Measurements from ENCODE around the gene CATSPERE. TPM values are rescaled to one million over a fixed set of nuclear protein-coding genes. Genes with fewer than 3 reads are reported as not detected.
"Not testable (repeated sequence)": the region's sequence is repeated elsewhere in the genome, so short reads cannot be mapped to it uniquely, and the experiment has no call there.

The CATSPERE gene
- total and polyA plus RNA-seq, 10 donors: 0.50 to 4.0 (median 1.1) TPM

DNA sequence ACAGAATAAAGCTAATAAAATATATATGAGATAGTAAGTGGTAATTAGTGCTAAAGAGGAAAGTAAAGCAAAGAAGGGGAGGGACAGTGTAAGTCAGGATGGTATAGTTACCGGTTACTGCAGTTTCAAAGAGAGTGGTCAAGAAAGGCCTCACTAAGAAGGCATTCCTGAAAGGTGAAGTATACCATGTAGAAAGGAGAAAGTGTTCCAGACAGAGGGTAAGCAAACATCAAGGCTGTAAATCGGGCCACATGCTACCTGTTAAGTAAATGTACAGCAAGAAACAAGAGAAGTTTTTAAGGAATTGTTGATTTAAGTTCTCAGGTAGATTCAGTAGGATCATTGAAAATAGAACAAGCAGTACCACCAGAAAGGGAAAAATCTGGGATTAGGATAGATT is 201.5 kb downstream of the CATSPERE start:
- Histone ChIP-seq H3K36me3 (peaks cover 0 to 28% (median 5%) of the 10 kb centered on the region in 6 donors), H3K4me1 (peaks cover 4 to 58% (median 26%) of the 10 kb centered on the region in 6 donors), H3K27ac (no peak overlapping the region), H3K9me3 (peaks cover 0 to 9% (median 0%) of the 10 kb centered on the region in 8 donors), H3K4me3 (no peak overlapping the region), H3K27me3 (replicated peaks in 1 of 7) (no peaks in the 10 kb centered on the region)
- intact Hi-C loops (cut with DNase I; ENCODE audit: low total_unique reads): no loop called here
- DNase-seq: no peak
- no peak for TF ChIP-seq POLR2AphosphoS5 (IDR thresholded peaks at IDR 0.05)
- TF ChIP-seq, protein P1, sequence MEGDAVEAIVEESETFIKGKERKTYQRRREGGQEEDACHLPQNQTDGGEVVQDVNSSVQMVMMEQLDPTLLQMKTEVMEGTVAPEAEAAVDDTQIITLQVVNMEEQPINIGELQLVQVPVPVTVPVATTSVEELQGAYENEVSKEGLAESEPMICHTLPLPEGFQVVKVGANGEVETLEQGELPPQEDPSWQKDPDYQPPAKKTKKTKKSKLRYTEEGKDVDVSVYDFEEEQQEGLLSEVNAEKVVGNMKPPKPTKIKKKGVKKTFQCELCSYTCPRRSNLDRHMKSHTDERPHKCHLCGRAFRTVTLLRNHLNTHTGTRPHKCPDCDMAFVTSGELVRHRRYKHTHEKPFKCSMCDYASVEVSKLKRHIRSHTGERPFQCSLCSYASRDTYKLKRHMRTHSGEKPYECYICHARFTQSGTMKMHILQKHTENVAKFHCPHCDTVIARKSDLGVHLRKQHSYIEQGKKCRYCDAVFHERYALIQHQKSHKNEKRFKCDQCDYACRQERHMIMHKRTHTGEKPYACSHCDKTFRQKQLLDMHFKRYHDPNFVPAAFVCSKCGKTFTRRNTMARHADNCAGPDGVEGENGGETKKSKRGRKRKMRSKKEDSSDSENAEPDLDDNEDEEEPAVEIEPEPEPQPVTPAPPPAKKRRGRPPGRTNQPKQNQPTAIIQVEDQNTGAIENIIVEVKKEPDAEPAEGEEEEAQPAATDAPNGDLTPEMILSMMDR (IDR thresholded peaks at IDR 0.05 in 8 of 11, conservative IDR thresholded peaks at IDR 0.05 in 3 of 11): no peak
- no peak for TF ChIP-seq POLR2A (IDR thresholded peaks at IDR 0.05)
- 80 to 92% (median 90%) methylated on average over 2 of the region's 2 CpGs for WGBS, 5 donors

DNA sequence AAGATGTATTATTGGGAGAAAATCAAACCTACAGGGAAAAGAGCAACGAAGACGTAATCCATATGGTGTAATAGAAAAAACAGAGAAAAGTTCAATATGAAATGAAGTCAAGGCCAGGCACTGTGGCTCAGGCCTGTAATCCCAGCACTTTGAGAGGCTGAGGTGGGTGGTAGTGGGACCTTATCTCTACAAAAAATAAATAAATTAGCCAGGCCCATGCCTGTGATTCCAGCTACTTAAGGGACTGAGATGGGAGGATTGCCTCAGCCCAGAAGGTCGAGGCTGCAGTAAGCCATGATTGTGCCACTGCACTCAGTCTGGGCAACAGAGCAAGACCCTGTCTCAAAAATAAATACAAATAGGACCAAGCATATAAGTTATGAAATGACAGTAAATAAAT is 203.3 kb downstream of the CATSPERE start:
- Histone ChIP-seq H3K27me3 (replicated peaks in 1 of 7) (no peaks in the 10 kb centered on the region), H3K27ac (no peak overlapping the region), H3K4me1 (peaks cover 4 to 48% (median 24%) of the 10 kb centered on the region in 6 donors), H3K4me3 (no peak overlapping the region), H3K36me3 (peaks cover 0 to 22% (median 3%) of the 10 kb centered on the region in 6 donors), H3K9me3 (peaks cover 0 to 9% (median 0%) of the 10 kb centered on the region in 8 donors)
- 85 to 95% (median 86%) methylated on average over 3 of the region's 3 CpGs for WGBS, 5 donors
- TF ChIP-seq POLR2AphosphoS5 (IDR thresholded peaks at IDR 0.05) (no peak), POLR2A (IDR thresholded peaks at IDR 0.05) (no peak)
- TF ChIP-seq, protein P1 (IDR thresholded peaks at IDR 0.05 in 8 of 11, conservative IDR thresholded peaks at IDR 0.05 in 3 of 11): no peak
- DNase-seq: no peak
- intact Hi-C loops (cut with DNase I; ENCODE audit: low total_unique reads): no loop called here

DNA sequence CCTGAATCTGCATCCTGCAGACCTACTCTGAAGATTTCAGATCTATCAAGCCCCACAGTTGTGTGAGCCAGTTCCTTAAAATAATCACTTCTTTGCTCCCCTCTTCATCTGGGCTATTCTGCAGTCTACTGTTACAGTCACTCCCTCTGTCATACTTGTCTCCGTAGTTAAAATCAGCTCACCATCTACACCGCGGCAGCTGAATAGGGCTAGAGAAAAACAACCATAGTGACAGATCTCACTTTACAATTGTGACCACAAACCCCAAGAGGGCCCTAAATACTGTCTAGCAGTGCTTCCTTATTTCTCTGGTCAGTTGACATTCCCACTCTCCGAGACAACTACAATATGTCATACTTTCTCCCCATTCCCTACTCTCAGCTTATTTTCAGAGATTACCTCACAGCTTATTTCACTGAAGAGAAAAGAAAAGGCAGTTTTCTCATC is 204.7 kb downstream of the CATSPERE start:
- DNase-seq: no peak
- TF ChIP-seq POLR2A (IDR thresholded peaks at IDR 0.05) (no peak), POLR2AphosphoS5 (IDR thresholded peaks at IDR 0.05) (no peak)
- TF ChIP-seq, protein P1 (IDR thresholded peaks at IDR 0.05 in 8 of 11, conservative IDR thresholded peaks at IDR 0.05 in 3 of 11): no peak
- 14 to 40% (median 23%) methylated on average over 4 of the region's 4 CpGs for WGBS, 5 donors
- no peak overlapping the region for H3K4me3 ChIP-seq
- peaks cover 0 to 18% (median 0%) of the 10 kb centered on the region in 6 donors for H3K36me3 ChIP-seq
- H3K27ac ChIP-seq: no peak overlapping the region
- peaks cover 4 to 48% (median 24%) of the 10 kb centered on the region in 6 donors for H3K4me1 ChIP-seq
- peaks cover 0 to 7% (median 0%) of the 10 kb centered on the region in 8 donors for H3K9me3 ChIP-seq
- intact Hi-C loops (cut with DNase I; ENCODE audit: low total_unique reads): no loop called here
- no peaks in the 10 kb centered on the region for H3K27me3 ChIP-seq (replicated peaks in 1 of 7)

DNA sequence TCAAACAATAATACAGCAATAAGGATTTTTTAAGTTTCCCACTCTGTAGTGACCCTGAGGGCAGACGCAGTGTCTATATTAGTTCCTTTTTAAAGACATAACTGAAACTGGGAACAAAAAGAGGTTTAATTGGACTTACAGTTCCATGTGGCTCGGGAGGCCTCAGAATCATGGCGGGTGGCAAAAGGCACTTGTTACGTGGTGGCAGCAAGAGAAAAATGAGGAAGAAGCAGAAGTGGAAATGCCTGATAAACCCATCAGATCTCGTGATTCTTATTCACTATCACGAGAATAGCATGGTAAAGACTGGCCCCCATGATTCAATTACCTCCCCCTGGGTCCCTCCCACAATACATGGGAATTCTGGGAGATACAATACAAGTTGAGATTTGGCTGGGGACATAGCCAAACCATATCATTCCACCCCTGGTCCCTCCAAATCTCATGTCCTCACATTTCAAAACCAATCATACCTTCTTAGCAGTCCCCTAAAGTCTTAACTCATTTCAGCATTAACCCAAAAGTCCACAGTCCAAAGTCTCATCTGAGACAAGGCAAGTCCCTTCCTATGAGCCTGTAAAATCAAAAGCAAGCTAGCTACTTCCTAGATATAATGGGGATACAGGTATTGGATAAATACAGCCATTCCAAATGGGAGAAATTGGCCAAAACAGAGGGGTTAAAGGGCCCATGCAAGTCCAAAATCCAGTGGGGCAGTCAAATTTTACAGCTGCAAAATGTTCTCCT is 205.8 kb downstream of the CATSPERE start:
- H3K27ac ChIP-seq; DNase-seq; H3K9me3 ChIP-seq; H3K27me3 ChIP-seq (replicated peaks in 1 of 7); H3K4me3 ChIP-seq; intact Hi-C loops (cut with DNase I; ENCODE audit: low total_unique reads): not testable (repeated sequence)
- H3K36me3 ChIP-seq: peaks cover 0 to 13% (median 0%) of the 10 kb centered on the region in 6 donors
- 66 to 87% (median 78%) methylated on average over 6 of the region's 6 CpGs for WGBS, 5 donors
- H3K4me1 ChIP-seq: peaks cover 4 to 48% (median 24%) of the 10 kb centered on the region in 6 donors
